HG03558 (cell line): ENCODE measurements around the gene RPL27A.
A peak's percentile ranks its signal among the peaks of the same experiment; 100 is the strongest.
"Not testable (repeated sequence)": the region's sequence is repeated elsewhere in the genome, so short reads cannot be mapped to it uniquely, and the experiment has no call there.

Experiments
- ATAC-seq: cut with Tn5 transposase; IDR thresholded peaks from one replicate; pipeline ENCODE4 v1.9.1; 2021; ENCODE audit warnings: moderate number of reproducible peaks; ENCODE audit not compliant: unreplicated experiment; ENCODE audit errors: extremely low read depth

The RPL27A gene

DNA sequence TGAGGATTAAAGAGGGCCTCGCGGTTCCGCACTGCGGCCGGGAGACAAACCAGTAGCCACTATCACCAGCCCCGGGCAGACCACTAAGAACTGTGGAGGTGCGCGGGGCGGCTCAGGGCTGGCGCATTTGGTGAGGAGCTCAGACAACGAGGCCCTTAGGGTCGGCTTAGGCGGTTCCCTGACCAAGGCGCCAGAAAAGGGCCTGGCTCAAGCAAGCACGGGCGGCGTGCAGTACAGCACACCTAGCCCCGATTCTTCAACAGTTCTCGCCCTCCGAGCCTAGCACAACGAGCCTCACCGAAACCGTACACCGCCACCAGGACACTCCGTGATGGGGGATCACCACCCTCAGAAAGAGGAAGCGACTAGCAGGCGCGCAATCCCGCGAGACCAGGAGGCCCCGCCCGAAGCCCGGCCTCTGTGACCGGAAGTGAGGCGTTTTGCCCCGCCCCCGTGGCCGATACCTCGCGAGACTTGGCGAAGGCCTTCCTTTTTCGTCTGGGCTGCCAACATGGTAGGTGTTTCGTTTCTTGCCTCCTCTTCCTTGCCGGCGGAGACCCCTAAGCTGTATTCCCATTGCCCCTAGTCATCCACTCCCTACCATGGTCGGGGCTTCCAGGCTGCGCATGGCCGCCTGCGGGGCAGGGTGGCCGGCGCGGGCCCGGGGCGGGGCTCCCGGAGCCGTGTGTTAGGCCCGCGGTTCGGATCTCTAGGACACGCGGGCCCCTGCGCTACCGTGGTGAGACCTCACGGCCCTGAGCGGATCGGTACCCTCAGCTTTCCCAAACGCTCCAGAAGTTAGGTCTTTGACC, at the start of gene RPL27A, which contains the start of gene TRIM66:
Gene RPL27A (plus strand): TSS at position 490 of the 812 bp plus-strand sequence. CDS start 22 bp downstream, at position 512.
Gene TRIM66 (minus strand): TSS at position 363 of the 812 bp plus-strand sequence. CDS start 10,391 bp downstream, outside the sequence.
- peak; percentile 73 for ATAC-seq

DNA sequence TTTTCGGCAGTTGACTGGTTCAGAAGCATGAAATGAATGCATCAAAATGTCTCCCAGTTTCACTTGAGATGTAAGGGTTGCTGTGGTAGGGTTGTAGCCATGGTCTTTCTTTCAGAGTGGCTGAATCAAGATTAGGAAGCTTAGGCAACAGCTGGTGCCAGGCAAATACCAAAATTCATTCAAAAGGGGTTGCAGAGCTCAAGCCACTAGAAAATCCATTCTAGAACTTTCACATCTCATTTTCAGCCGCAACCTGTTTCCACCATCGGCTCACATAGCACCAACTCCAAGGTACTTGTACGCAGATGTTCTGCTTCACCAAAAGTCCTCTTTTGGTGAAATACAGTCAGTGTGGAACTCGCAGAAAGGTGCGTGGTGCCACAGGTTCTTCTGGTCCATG, 48.1 kb upstream of the RPL27A start:
- no peak for ATAC-seq

DNA sequence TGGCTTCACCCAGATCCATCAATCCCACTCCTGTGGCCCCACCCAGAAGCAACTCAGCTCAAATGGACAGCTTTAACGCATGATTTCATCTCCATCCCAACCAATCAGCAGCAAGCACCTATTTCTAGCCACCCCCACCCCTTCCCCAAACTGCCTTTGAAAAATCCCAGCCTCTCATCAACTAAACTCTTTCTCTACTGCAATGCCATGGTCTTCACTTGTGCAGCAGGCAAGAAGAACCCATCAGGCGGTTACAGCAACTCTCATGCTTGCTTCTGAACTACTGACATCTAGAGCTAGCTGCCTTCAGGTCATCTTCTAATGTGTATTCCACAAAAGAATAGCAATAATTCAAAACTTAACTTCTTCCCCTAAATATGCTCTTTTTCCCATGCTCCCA, 46.5 kb upstream of the RPL27A start:
- no peak for ATAC-seq

DNA sequence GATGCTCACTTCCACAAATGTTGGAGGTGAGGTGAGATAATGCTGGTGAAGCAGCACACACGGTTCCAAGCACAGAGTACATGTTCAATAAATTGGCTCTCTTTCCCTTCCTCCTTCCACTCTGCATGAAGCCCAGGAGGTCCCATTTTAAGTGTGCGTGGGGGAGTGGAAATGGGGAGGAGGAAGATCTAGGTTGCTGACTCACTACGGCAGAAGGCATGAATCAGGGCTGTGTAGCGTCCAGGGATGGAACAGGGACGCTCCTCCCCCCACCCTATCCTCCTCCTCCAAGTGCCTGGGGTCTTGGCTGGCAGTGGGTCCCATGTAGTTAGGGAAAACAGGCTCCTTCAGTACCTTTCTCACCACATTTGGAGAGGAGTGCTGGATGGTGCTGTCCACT, 44.3 kb upstream of the RPL27A start:
- no peak for ATAC-seq

DNA sequence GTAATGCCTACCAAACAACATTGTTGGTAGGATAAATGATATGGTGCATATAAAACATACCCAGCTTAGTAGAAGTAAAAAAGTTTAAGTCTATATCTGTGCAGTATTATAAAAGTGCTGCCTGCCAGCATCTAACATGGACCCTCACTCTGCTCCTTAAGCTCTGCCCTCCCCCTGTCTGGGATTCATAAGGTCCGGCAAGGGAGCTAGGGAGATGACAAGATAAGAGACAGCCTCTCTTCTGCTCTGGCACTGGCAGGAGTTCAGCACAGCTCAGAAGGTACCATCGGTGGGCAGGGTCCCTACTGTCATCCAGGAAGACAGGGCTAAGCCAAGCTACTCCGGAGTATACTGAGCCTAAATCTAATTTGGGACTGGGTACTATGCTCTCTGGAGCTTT, 42.9 kb upstream of the RPL27A start:
- no peak for ATAC-seq

DNA sequence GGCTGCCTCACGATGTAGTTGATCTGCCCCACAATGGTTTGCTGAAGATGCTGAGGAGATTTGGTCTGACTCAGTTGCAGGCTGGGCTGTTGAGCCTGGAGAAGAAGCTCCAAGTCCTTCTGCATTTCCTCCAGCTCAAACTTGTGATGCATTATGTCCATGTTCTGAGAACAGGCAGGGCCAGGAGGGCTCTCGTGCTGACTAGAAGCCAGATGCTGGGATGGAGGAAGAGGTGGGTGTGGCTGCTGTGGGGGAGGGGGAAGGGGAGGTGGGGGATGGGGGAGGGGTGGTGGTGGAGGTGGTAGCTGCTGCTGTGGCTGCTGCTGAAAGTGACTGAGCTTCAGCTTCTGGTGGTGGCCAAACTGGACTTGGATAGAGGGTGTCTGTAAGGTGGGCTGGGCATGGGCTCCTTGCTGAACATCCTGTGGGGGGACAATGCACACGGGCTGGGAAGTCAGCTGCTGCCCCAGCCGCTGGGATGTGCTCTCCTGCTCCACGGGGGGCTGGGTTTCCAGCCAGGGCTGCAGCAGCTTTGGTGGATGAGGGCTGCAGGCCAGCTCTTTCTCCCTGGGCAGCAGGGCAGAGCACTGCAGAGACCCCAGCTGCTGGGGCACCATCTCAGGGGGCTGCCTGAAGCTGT, 42.2 kb upstream of the RPL27A start:
- ATAC-seq = no peak

DNA sequence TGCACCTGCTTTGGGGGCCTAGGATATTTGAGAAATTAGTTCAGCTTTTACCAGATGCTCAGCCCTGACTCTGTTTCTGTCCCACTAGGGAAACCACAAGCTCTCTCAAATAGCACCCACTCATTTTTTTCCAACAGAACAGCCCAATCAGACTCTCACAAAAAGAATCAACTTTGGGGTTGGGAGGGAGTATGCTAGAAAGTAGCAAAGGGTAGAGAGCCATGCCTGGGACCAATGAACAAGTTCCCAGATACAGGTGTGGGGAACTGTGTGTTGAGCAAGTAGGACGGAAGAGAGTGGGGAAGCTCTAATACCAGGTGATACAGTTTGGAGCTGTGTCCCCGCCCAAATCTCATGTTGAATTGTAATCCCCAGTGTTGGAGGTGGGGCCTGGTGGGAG, 41.3 kb upstream of the RPL27A start:
- no peak for ATAC-seq

DNA sequence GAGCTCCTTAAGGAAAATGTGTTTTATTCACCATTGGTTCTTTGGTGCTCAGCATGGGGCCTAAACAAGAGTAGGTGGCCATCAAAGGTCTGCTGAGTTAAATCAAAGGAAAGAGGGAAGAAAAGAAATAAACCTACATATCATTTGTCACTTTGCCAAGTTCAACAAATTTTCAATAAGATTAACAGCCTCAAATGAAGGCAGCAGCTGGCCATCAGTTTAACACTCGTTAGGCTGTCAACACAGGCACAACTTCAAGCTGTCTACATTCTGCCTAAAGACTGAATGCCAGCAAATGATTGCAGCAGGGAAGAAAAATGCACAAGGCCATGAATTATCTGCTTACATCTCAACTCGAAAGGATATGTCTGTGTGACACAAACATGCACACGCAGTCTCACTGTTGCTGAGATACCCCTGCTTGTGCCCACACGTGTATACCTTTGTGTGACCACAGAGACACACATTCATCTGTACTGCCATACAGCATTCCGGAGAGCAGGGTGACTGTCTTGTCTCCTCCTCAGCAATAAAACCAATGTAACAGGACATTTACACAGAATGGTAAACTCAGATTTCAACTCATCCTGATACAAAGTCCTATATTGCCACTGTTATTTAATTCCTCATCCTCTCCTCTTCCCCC, 40.3 kb upstream of the RPL27A start:
- no peak for ATAC-seq

DNA sequence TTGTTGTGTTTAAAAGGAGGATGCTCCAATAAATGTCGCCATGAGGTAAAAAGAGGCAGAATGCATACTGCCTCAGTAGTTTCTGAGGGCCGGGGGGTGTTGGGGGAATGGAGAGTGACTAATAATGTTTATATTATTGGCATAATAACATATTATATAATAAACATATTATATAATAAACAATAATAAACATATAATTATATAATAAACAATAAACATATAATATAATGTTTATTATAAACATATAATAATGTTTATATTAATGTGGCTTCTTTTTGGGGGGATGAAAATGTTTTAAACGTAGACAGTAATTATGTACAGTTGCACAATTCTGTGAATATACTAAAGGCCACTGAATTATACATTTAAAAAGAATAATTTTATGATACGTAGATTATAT, 35.7 kb upstream of the RPL27A start:
- ATAC-seq = no peak

DNA sequence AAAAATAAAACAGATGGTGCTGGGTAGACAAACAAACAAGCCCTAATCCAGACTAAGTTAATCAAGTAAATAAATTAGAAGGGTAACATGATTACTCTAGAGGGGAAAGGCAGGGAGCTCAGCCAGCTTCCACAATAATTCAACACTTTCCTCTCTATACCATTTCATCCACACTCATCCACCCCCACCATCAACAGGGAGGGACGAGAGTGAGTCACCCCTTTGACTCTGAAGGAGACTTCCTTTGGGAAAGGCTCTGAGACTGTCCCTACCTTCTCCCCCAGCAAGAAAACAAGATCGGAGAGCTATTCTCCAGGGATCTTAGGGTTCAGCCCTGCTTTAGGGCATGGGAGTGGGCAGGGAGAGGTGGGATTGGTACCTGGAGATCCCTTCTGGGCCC, 33.2 kb upstream of the RPL27A start:
- ATAC-seq = no peak

DNA sequence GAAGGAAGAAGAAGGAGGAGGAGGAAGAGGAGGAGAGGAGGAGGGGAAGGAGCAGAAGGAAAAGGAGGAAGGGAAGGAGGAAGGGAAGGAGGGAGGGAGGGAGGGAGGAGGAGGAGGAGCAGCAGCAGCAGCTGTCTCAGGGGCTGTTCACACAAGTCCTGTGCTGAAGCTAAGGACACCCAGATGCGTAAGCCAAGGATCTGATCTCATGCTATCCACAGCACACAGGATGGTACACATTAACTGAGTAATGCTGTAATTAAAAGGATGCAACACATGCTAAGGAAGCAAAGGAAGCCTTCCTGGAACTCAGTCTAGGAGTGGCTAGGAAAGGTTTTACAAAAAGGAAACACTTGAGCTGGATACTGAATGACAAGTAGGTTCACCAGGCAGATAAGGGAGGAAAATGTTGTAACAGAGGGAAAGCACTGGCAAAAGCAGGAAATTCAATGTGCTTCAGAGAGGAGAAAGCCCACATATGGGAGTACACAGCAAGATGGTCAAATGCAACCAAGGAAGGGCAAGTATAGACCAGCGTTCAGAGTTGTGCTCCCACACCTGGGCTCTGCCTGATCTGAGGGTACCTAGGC, 32.1 kb upstream of the RPL27A start:
- ATAC-seq = no peak

DNA sequence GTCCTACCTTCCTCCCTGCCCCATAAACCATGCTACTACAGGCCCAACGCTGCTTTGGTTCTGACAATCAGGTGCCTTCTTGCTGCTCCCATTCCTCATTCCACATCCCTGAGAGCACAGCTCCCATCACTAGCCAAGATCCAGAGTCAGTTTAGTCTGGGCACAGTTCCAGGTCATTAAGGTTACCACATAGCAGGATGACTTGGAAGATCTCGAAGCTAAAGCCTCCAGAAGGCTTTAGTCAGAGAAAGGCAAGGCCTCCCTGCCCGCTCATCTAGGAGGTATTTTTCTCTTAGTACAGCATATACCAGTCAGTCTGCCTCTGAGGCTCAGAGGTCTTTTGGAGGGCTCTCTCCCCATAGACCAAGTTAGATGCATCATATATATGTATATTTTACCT, 30.5 kb upstream of the RPL27A start:
- no peak for ATAC-seq

DNA sequence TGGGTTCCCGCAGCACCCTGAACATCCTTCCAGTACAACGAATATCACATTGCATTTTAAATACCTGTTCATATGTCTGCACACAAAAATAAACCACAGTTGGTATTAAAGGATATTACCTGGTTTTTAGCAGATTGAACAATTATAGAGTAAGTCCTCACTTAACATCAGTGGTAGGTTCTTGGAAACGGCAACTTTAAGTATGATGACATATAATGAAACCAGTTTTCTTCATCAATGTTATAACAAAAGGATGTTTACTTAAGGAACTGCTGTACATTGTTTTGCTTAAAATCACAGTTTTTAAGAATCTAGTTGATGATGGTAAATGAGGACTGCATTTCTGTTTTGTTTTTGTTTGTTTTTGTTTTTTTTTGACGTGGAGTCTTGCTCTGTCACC, 28.1 kb upstream of the RPL27A start:
- no peak for ATAC-seq

DNA sequence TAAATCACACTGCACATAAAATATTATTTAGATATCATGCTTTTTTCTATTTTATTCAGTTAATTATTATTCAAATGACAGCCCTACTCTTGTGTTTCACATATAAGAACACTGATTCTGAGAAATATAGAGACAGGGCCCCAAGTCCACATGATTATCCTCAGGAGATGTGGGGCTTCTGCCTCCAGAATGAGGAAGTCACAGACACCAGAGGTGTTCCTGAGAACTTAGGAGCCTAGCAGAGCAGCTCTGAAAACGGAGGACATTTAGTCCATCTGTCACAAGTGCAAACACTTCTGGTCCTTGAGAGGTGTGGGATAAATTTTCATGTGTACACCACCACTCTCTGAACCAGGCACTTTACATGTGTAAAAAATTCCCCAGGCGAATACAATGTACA, 26.3 kb upstream of the RPL27A start:
- ATAC-seq = no peak

DNA sequence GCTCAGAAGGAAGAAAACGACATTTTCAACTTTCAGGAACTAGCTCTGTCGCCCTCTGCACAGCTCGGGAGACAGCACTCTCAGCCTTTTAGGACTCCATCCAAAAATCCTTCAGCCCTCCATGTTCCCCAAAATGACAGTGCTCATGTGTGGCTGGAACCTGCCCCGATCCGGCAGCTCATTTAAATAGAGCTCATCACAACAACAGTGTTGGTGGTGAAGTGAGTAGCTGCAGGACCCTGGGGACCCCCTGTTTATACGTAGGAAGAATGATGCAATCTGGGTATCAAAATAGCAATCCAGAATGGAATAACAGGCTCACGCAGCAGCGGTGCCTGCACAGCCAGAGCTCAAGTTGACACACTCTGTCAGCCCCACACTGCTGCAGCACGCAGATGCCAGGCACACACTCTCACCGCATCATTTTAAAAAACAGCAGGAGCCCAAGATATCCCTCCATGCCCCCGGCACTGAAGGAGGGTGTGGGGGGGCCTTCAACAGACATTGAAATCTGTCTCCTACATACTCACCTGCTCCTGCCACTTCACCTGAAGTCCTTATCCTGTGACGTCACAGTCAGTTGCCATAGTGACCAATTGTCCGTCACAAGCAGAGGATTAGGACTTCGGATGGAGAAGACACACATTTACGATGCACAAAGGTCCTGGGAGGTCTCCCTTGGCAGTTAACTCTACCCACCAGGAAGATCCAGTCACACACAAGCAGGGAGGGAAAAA, 24.1 kb upstream of the RPL27A start:
- no peak for ATAC-seq

DNA sequence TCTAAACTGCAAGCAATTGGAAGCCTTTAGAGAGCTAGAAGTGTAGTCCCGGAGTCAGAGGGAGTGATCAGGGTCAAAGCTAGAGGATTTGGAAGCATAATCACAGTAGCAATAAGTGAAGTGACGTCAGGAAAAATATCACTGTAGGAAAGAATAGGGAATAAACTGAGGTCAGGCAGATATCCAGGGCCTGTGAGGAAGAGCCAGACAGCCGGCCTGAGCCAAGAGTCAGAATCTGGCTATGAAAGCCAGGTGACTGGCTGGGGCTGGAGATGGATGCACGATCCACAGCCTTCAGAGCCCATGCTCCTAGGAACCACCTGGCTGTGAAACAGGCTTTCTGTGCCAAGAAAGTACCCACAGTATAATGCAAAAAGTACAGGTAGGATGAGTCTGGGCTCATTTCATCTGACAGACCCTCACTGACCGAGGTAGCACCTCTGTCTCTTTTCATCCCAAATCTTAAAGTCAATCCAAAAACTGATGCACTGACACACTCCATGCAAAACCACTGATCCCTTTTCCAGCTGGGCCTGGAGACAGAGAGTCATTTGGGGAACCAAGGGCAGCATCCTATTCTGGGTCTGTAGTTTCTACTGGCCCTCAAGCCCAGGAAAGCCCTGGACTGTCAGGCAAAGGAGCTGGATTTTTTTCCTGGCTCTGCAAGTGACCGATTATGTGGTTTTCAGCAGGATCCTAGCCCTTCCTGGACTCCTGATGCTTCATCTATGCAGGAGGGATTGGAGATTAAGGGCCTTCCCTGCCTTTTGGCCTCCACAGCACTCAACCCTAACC, 21.4 kb upstream of the RPL27A start:
- no peak for ATAC-seq

DNA sequence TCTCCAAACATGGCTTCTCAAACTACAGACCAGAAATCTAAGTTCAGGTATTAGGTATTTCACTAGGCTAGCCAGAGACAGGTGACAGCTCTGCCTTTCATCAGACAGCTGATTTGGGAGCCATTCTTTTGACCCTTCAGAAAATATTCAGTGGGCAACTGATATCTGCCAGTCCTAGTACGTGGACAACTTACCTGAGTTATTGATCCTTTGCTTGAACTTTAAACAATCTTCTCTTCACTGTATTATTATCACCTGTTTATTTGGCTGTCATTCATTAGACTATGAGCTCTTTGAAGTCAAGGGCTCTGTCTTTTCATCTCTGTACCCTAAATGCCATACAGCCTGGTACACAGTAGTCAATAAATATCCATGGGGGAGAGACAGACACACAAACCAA, 17.4 kb upstream of the RPL27A start:
- no peak for ATAC-seq

DNA sequence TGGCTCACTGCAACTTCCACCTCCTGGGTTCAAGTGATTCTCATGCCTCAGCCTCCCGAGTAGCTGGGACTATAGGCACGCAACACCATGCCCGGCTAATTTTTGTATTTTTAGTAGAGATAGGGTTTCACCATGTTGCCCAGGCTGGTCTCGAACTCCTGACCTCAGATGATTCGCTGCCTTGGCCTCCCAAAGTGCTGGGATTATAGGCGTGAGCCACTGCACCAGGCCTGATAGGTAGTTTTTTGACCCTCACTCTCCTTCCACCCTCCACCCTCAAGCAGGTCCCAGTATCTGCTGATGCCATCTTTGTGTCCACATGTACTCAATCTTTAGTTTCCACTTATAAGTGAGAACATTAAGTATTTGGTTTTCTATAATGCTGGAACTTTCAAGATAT, 12.5 kb upstream of the RPL27A start:
- not testable (repeated sequence) for ATAC-seq

DNA sequence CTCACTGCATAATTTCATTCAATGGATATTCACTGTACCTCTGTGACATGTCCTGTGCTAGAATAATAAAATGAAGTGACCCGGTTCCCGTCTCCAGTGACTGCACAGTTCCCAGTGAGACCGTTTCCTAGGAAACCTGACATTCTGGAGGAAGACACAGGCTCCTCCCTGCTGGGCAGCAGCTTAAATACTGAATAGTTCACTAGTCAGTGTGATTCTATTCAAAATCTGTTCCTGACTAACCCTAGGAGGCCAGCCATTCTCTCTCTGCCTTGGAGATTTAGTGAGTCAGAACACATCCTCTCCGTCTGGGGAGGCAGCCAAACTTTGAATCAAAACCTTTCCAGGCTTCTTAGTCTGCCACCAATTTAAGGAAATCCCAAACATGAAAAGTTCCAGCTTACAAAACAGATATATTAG, 11.4 kb upstream of the RPL27A start:
- ATAC-seq = no peak
